ENCODE measurements around the gene EML1. TPM values are rescaled to one million over a fixed set of nuclear protein-coding genes. Genes with fewer than 3 reads are reported as not detected.

EML1 gene
- total RNA-seq, 1 experiment from 2014 or later: 12.0 TPM

DNA sequence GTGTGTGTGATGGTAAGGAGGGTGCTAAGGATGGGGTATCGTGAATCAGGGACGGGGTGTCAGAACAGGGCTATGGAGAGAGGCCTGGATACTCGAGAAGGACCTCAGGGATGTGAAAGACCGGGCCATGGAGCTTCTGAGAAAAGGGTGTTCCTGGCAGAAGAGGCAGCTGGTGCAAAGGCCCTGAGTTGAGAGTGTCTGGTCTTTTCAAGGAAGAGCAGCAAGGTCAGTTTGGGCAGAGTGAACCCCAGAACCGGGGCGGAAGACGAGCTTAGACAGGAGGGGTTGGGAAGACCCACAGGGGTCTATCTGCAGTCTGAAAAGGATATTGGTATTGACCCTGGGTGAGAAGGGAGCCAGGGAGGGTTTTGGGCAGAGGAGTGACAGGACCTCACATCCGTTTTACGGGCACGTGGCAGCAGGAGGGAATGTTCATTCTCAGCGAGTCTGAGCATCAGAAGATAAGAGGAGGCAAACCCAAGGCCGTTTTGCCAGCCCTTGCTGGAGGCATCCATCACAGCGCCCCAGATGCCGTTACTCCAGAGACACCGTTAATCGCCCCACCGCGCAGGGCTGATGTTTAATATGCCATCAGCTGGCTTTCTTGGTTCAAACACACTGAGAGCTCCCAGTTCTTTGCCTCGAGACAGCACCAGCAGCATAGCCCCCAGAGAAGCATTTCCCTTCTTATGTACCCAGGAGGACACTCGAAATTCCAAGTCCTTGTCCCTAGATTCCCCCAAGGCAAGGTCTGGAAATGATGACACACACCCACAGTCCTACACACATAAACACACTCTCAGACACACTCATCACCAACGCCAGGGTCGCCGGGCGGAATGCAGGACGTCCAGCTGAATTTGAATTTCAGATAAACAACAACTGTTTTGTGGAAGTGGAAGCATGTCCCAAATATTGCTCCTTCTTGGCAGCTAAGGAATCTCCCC, 41.4 kb upstream of the EML1 start:
- Histone ChIP-seq H3K27ac (ENCODE audit: low read length) (peak overlapping the region; percentile 73), H3K9ac (ENCODE audit: low read length) (peak overlapping the region; percentile 33), H3K9me2 (replicated peaks; ENCODE audit: low read length) (no peaks in the 10 kb centered on the region), H3K9me3 (ENCODE audit: low read length) (no peaks in the 10 kb centered on the region), H3F3A (ENCODE audit: low read length, unreplicated experiment) (no peaks in the 10 kb centered on the region), H3K79me2 (ENCODE audit: low read length) (no peaks in the 10 kb centered on the region), H3K4me1 (ENCODE audit: insufficient read depth, low read length) (peaks cover 55% of the 10 kb centered on the region), H3K27me3 (ENCODE audit: low read length) (no peaks in the 10 kb centered on the region), H4K20me1 (ENCODE audit: low read length) (no peaks in the 10 kb centered on the region), H3K4me3 (ENCODE audit: low read length) (peak overlapping the region; percentile 8; the same call in 1 of the 2 replicates), H3K4me2 (ENCODE audit: low read length) (peak overlapping the region; percentile 63), H2AFZ (ENCODE audit: low read length) (peak overlapping the region; percentile 49), H3K36me3 (ENCODE audit: low read depth, low read length) (no peaks in the 10 kb centered on the region)
- POLR2A ChIA-PET (ENCODE audit: unreplicated experiment): no interaction called here
- TF ChIP-seq EZH2 (IDR thresholded peaks at IDR 0.05; ENCODE audit: low read length, unreplicated experiment) (no peak), EZH2phosphoT487 (IDR thresholded peaks at IDR 0.05; ENCODE audit: borderline replicate concordance, low read length) (no peak)
- TF ChIP-seq, protein P1, sequence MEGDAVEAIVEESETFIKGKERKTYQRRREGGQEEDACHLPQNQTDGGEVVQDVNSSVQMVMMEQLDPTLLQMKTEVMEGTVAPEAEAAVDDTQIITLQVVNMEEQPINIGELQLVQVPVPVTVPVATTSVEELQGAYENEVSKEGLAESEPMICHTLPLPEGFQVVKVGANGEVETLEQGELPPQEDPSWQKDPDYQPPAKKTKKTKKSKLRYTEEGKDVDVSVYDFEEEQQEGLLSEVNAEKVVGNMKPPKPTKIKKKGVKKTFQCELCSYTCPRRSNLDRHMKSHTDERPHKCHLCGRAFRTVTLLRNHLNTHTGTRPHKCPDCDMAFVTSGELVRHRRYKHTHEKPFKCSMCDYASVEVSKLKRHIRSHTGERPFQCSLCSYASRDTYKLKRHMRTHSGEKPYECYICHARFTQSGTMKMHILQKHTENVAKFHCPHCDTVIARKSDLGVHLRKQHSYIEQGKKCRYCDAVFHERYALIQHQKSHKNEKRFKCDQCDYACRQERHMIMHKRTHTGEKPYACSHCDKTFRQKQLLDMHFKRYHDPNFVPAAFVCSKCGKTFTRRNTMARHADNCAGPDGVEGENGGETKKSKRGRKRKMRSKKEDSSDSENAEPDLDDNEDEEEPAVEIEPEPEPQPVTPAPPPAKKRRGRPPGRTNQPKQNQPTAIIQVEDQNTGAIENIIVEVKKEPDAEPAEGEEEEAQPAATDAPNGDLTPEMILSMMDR (conservative IDR thresholded peaks at IDR 0.05; ENCODE audit: low read depth, low read length): no peak
- peak; percentile 41 for DNase-seq
- no TSS peak for BruUV-seq (replicated peaks)
- CTCF ChIA-PET: no interaction called here
- peak; percentile 6; the same call in 1 of the 2 replicates for ATAC-seq
- intact Hi-C loops (cut with micrococcal nuclease): no loop called here

DNA sequence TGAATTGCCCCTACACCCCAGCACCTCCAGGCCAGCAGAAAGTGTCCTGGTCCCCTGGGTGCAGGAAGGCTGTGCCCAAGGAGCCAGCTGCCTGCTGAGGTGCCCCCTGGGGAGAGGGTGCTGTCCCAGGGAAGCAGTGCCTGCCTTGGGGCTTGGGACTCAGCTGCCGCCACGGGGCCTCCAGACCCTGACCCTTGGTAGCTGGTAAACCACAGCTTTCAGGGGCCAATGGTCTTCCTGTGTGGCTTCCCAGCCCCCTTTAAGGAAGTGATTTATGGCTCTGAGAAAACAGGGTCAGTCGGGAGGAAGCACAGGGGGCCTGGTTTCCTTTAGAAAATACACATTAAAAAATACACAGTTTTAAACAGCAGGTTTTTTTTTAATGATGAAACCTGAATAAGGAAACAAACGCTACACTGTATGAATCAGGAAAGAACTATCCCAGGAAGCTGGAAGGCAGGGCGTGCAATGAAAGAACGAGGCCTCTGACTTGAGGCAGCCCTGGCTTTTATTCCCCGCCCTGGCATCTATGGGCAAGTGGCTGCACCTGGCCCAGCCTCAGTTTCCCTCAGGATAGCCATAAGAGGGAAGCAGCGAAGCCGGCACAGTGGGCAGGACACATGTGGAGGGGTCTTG, 40.6 kb upstream of the EML1 start:
- Histone ChIP-seq H3K27me3 (ENCODE audit: low read length) (no peaks in the 10 kb centered on the region), H3K79me2 (ENCODE audit: low read length) (no peaks in the 10 kb centered on the region), H3K36me3 (ENCODE audit: low read depth, low read length) (no peaks in the 10 kb centered on the region), H3K27ac (ENCODE audit: low read length) (peak overlapping the region; percentile 73), H4K20me1 (ENCODE audit: low read length) (no peaks in the 10 kb centered on the region), H3K4me2 (ENCODE audit: low read length) (peak overlapping the region; percentile 63), H3K4me3 (ENCODE audit: low read length) (peak overlapping the region; percentile 8; the same call in 1 of the 2 replicates), H3K9ac (ENCODE audit: low read length) (peak overlapping the region; percentile 33), H2AFZ (ENCODE audit: low read length) (peak overlapping the region; percentile 49), H3K9me2 (replicated peaks; ENCODE audit: low read length) (no peaks in the 10 kb centered on the region), H3K4me1 (ENCODE audit: insufficient read depth, low read length) (peaks cover 55% of the 10 kb centered on the region), H3F3A (ENCODE audit: low read length, unreplicated experiment) (no peaks in the 10 kb centered on the region), H3K9me3 (ENCODE audit: low read length) (no peaks in the 10 kb centered on the region)
- CTCF ChIA-PET: no interaction called here
- intact Hi-C loops (cut with micrococcal nuclease): no loop called here
- DNase-seq (peak; percentile 81), ATAC-seq (peak; percentile 48)
- POLR2A ChIA-PET (ENCODE audit: unreplicated experiment): interaction anchor here (0.6 kb wide), 1 partner anchor 62 kb away, joined by 7 read pairs; no protein-coding TSS in a partner anchor
- no TSS peak for BruUV-seq (replicated peaks)
- TF ChIP-seq, protein P1 (conservative IDR thresholded peaks at IDR 0.05; ENCODE audit: low read depth, low read length): no peak
- TF ChIP-seq EZH2phosphoT487 (IDR thresholded peaks at IDR 0.05; ENCODE audit: borderline replicate concordance, low read length) (no peak), EZH2 (IDR thresholded peaks at IDR 0.05; ENCODE audit: low read length, unreplicated experiment) (no peak)

All from PC-3 (cell line).